ENCODE measurements around the gene EFCAB11.

EFCAB11 gene

DNA sequence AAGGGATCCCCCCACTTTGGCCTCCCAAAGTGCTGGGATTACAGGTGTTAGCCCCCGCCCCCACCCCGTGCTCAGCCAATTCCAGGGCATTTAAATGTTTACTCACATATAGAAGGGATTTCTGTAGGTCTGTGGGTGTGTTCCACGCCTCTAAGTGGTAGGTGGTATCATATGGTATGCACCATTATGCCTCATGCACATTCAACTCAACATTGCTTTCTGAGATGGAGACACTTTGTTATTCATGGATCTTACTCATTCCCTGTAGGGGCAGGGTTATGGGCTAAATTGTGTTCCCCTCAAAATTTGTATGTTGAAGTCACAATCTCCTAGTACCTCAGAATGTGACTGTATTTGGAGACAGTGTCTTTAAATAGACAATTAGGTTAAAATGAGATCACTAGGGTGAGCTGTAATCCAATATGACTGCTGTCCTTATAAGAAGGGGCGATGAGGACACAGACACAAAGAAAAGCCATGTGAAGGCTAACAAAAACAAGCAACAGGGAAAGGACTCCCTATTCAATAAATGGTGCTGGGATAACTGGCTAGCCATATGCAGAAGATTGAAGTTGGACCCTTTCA, 200.6 kb downstream of the EFCAB11 start:
- no peak for TF ChIP-seq CTCF (IDR thresholded peaks at IDR 0.05)

DNA sequence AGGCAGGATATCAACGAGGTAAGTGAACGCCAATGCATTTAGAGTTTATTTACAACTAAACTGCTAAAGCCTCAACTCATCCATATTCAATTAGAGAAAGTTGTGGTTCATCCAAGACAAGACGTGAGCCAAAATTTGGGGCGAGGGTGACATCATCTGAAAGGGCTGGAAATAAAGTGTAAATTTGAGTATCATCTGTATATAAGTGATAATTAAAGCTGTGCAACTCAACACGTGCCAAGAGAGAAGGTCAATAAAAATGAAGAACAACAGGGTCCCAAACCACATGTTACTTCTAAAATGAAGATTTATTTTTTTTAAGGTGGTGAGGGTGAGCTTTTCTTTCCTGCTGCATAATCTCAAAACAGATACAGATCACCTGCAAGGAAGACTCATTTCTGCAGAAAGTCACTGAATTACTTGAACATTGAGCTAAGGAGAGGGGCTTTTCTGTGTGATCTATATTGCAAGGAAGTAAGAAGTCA, 203.6 kb downstream of the EFCAB11 start:
- no peak for TF ChIP-seq CTCF (IDR thresholded peaks at IDR 0.05)

- TF ChIP-seq CTCF (IDR thresholded peaks at IDR 0.05) = no peak
Measured at GRCh38 chr14:89750281-89750755, 204.2 kb downstream of the EFCAB11 start.

DNA sequence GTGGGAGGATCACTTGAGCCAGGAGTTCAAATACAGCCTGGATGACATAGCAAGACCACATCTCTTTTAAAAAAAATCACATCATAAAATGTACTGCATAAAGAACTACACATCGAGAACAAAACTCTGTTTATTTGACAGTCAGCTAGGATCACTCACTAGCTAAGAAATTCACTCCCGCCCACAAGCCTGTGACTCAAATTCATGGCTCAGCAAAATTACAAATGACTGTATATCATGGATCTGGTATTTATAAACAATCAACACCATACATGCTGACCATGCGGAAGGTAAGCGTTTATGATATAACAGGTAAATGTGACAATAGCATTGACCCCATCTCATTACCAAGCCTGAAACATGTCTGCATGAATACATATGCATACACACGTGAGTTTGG, 206.5 kb downstream of the EFCAB11 start:
- TF ChIP-seq CTCF (IDR thresholded peaks at IDR 0.05) = no peak

DNA sequence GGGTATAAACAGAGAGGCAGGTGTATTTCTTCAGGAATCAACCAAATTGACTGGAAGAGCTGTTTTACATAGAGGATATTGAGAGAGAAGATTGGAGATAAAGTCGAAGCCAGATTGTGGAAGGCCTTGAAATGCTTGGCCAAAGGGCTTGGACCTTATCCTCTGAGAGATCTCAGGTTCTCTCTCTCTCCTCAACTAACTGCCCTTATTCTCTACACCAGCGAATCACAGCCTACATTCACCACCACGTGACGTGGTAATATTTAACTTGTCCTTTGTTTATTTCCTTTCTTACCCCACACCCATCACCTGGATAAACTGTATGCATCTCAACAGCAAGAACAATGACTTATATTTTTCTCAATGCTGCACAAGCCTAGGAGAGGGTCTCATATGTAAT, 207.4 kb downstream of the EFCAB11 start:
- no peak for TF ChIP-seq CTCF (IDR thresholded peaks at IDR 0.05)

DNA sequence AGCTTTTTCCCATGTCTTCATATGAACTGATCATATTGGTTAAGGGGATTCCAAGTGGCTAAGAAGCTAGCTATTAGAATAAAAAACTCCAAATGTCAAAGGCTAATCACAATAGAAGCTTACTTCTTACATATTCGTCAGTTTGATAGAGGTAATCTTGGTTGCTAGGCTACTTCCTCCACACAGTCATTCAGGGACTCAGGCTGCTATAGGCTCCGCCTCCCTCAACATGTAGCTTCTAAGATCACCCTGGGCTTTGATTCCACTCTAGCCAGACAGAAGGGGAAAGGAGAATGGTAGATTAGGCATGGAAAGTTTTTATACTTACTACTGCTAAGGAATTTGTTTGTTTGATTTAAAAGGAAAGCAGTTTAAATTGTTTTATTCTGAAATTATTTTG, 207.9 kb downstream of the EFCAB11 start:
- no peak for TF ChIP-seq CTCF (IDR thresholded peaks at IDR 0.05)

DNA sequence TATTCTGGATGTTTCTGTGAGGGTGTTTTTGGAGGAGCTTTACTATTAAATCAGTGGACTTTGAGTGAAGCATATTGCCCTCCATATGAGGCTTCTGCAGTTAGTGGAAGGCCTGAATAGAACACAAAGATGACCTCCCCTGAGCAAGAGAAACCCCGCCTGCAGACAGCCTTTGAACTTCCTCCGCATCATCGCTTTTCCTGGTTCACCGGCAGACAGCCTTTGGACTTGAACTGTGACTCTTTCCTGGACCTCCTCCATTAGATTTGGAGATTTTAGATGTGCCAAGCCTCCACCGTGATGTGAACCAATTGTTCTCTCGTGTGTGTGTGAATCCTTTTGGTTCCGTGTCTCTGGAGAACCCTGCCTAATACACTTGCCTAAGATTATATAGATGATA, 208.4 kb downstream of the EFCAB11 start:
- no peak for TF ChIP-seq CTCF (IDR thresholded peaks at IDR 0.05)
